Choroid plexus epithelial cell (primary cell): ENCODE data around the gene HACD3.

Experiments
- DNase-seq: peaks from one replicate; pipeline ENCODE4 v3.0.0-alpha.2; 2010; ENCODE audit warnings: low read depth
- H3K4me3 ChIP-seq: 2 replicates; pipeline ENCODE4 v1.5.1; 2011; ENCODE audit warnings: low read depth, mild to moderate bottlenecking, control low read depth, low read length, moderate library complexity
- TF ChIP-seq, protein P1 (sequence below): conservative IDR thresholded peaks from 2 replicates; pipeline ENCODE4 v1.5.1; 2011; ENCODE audit warnings: low read depth, mild to moderate bottlenecking, control low read depth, inconsistent platforms, low read length, moderate library complexity

Gene HACD3

GRCh38 chr15:65621638-65622037 is 91.4 kb downstream of the HACD3 start, which contains the start of gene SLC24A1:
TSS of gene SLC24A1 (plus strand) at chr15:65621938. CDS start at chr15:65624081, 2,143 bp downstream.
- no peak within 1 kb of the TSS for H3K4me3 ChIP-seq
- DNase-seq: no peak
- TF ChIP-seq, protein P1, sequence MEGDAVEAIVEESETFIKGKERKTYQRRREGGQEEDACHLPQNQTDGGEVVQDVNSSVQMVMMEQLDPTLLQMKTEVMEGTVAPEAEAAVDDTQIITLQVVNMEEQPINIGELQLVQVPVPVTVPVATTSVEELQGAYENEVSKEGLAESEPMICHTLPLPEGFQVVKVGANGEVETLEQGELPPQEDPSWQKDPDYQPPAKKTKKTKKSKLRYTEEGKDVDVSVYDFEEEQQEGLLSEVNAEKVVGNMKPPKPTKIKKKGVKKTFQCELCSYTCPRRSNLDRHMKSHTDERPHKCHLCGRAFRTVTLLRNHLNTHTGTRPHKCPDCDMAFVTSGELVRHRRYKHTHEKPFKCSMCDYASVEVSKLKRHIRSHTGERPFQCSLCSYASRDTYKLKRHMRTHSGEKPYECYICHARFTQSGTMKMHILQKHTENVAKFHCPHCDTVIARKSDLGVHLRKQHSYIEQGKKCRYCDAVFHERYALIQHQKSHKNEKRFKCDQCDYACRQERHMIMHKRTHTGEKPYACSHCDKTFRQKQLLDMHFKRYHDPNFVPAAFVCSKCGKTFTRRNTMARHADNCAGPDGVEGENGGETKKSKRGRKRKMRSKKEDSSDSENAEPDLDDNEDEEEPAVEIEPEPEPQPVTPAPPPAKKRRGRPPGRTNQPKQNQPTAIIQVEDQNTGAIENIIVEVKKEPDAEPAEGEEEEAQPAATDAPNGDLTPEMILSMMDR: no peak

DNA sequence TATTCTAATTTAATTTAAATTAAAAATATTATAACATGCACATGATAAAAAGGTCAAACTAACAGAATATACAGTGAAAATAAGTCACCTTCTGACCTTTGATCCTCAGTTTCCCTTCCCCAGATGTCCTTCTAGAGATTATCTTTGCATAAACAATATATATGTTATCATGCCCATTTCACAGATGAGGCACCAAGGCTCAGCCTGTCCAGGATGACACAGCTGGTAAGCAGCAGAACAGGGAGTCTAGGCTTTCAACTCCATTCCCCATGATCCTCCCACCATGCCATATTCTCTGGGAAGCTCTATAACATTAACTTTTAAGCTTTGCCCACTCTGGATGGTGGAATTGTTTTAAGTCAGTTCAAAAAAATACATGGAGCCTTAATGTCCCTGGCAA is 92.8 kb downstream of the HACD3 start:
- TF ChIP-seq, protein P1: no peak
- no peak for DNase-seq

DNA sequence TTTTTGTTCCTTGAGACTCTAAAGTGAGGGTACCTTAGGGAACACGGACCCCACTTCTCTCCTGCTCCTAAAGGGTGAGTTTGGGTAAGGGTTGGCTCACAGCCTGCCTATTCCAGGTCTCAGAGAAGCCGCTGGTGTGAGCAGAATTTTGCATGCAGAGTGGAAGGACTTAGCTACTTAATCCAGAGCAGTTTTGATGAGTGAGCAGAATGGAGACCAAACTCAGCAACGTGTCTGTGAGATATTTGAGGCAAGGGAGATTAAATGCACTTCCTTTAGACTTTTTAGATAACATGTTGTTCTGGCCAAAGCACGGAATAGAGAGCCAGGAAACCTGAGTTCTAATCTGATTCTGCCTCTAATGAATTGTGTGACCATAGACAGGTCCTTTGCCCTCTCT is 96.6 kb downstream of the HACD3 start:
- TF ChIP-seq, protein P1: no peak
- no peak for DNase-seq
- no peak overlapping the region for H3K4me3 ChIP-seq

More for the DNA sequence above, 92.8 kb downstream of the HACD3 start:
- no peak overlapping the region for H3K4me3 ChIP-seq
